ENCODE data around the gene MAGEB16.

- TF ChIP-seq EP300 (IDR thresholded peaks at IDR 0.05; ENCODE audit: borderline replicate concordance) (no peak), NFIC (IDR thresholded peaks at IDR 0.05) (no peak), REST (IDR thresholded peaks at IDR 0.05; ENCODE audit: low read depth) (no peak), TCF12 (IDR thresholded peaks at IDR 0.05; ENCODE audit: low read depth) (no peak), EGR1 (IDR thresholded peaks at IDR 0.05) (no peak), MAX (IDR thresholded peaks at IDR 0.05) (no peak), ZBTB7A (IDR thresholded peaks at IDR 0.05; ENCODE audit: low read depth) (no peak), CREB1 (IDR thresholded peaks at IDR 0.05; ENCODE audit: low read depth) (no peak), USF1 (IDR thresholded peaks at IDR 0.05) (no peak), RAD21 (IDR thresholded peaks at IDR 0.05; ENCODE audit: low read depth) (no peak), TAF1 (IDR thresholded peaks at IDR 0.05; ENCODE audit: low read depth) (no peak), CEBPB (IDR thresholded peaks at IDR 0.05) (no peak)
These were observed 11.6 kb downstream of the MAGEB16 start for GRCh38 chrX:35809781-35810180.

Data from Ishikawa (cell line).